Nephron (organoid): ENCODE results near the gene ITGB1BP1.

Source experiments
- H3K27ac Mint-ChIP-seq, 3 experiments: 2 replicates each; pipeline ENCODE4 v1.8.0; 2020; ENCODE audit warnings: mixed read lengths in 3 of 3, mild to moderate bottlenecking in 2 of 3, moderate library complexity in 1 of 3
- H3K27me3 Mint-ChIP-seq: 2 replicates; pipeline ENCODE4 v1.8.0; 2021; ENCODE audit warnings: low read depth, mild to moderate bottlenecking, moderate library complexity, mixed read lengths
- H3K36me3 Mint-ChIP-seq: 2 replicates; pipeline ENCODE4 v1.8.0; 2020; ENCODE audit warnings: low read depth, mixed read lengths
- H3K4me1 Mint-ChIP-seq: 2 replicates; pipeline ENCODE4 v1.8.0; 2020; ENCODE audit warnings: mixed read lengths
- H3K4me3 Mint-ChIP-seq, 3 experiments: 2 replicates each; pipeline ENCODE4 v1.8.0; 2020; ENCODE audit warnings: mild to moderate bottlenecking in 3 of 3, mixed read lengths in 3 of 3, moderate library complexity in 2 of 3
- H3K9me3 Mint-ChIP-seq: 2 replicates; pipeline ENCODE4 v1.8.0; 2020; ENCODE audit warnings: mixed read lengths
- CTCF ChIP-seq, 3 experiments: fragments of 200-600 bp; sonication (generic); IDR thresholded peaks; one replicate each; pipeline ENCODE4 v1.5.0; 2021; ENCODE audit warnings: antibody characterized with exemption in 3 of 3; ENCODE audit not compliant: unreplicated experiment in 3 of 3

The ITGB1BP1 gene

GRCh38 chr2:9434489-9434888, 11.2 kb upstream of the ITGB1BP1 start:
- H3K4me1 Mint-ChIP-seq: no peaks in the 10 kb centered on the region
- no peaks in the 10 kb centered on the region for H3K9me3 Mint-ChIP-seq
- no peak overlapping the region for H3K4me3 Mint-ChIP-seq
- TF ChIP-seq CTCF (IDR thresholded peaks at IDR 0.05; ENCODE audit: unreplicated experiment in 3 of 3): no peak
- H3K27me3 Mint-ChIP-seq: no peaks in the 10 kb centered on the region
- no peak overlapping the region for H3K27ac Mint-ChIP-seq
- H3K36me3 Mint-ChIP-seq: peaks cover 73% of the 10 kb centered on the region

- Mint-ChIP-seq H3K27ac (no peak overlapping the region), H3K9me3 (no peaks in the 10 kb centered on the region)
- no peak for TF ChIP-seq CTCF (IDR thresholded peaks at IDR 0.05; ENCODE audit: unreplicated experiment in 3 of 3)
Observed at GRCh38 chr2:9430316-9431293, 7.3 kb upstream of the ITGB1BP1 start.

GRCh38 chr2:9428965-9429577, 5.7 kb upstream of the ITGB1BP1 start:
- H3K4me3 Mint-ChIP-seq: no peak overlapping the region
- H3K4me1 Mint-ChIP-seq: no peaks in the 10 kb centered on the region
- H3K36me3 Mint-ChIP-seq: peaks cover 35% of the 10 kb centered on the region
- H3K27ac Mint-ChIP-seq: no peak overlapping the region
- TF ChIP-seq CTCF (IDR thresholded peaks at IDR 0.05; ENCODE audit: unreplicated experiment in 3 of 3): no peak
- no peaks in the 10 kb centered on the region for H3K27me3 Mint-ChIP-seq
- H3K9me3 Mint-ChIP-seq: no peaks in the 10 kb centered on the region

More at GRCh38 chr2:9430316-9431293, 7.3 kb upstream of the ITGB1BP1 start:
- Mint-ChIP-seq H3K36me3 (peaks cover 45% of the 10 kb centered on the region), H3K4me3 (no peak overlapping the region), H3K27me3 (no peaks in the 10 kb centered on the region), H3K4me1 (no peaks in the 10 kb centered on the region)

- Mint-ChIP-seq H3K36me3 (peaks cover under 1% of the 10 kb centered on the region), H3K27ac (peak overlapping the region in 1 of 3 experiments; percentile 89), H3K27me3 (no peaks in the 10 kb centered on the region), H3K9me3 (no peaks in the 10 kb centered on the region), H3K4me3 (no peak overlapping the region), H3K4me1 (peaks cover 22% of the 10 kb centered on the region)
- no peak for TF ChIP-seq CTCF (IDR thresholded peaks at IDR 0.05; ENCODE audit: unreplicated experiment in 3 of 3)
Observed at GRCh38 chr2:9424447-9425164, 1.3 kb upstream of the ITGB1BP1 start.

- H3K36me3 Mint-ChIP-seq: no peaks in the 10 kb centered on the region
- TF ChIP-seq CTCF (IDR thresholded peaks at IDR 0.05; ENCODE audit: unreplicated experiment in 3 of 3): no peak
- H3K27ac Mint-ChIP-seq: peak overlapping the region in 1 of 3 experiments; percentile 89
- H3K4me1 Mint-ChIP-seq: peaks cover 23% of the 10 kb centered on the region
- H3K27me3 Mint-ChIP-seq: no peaks in the 10 kb centered on the region
- no peak overlapping the region for H3K4me3 Mint-ChIP-seq
- H3K9me3 Mint-ChIP-seq: no peaks in the 10 kb centered on the region
Observed at GRCh38 chr2:9423922-9424272, 569 bp upstream of the ITGB1BP1 start.
